Measurements from ENCODE around the gene SCO2. TPM values are rescaled to one million over a fixed set of nuclear protein-coding genes. Genes with fewer than 3 reads are reported as not detected.

Gene SCO2
- total and polyA plus RNA-seq, 2 of the 13 experiments (the other 11 are each of a cell fraction or from before 2014, with no cell fraction given) = 0.32 to 3.7 TPM

DNA sequence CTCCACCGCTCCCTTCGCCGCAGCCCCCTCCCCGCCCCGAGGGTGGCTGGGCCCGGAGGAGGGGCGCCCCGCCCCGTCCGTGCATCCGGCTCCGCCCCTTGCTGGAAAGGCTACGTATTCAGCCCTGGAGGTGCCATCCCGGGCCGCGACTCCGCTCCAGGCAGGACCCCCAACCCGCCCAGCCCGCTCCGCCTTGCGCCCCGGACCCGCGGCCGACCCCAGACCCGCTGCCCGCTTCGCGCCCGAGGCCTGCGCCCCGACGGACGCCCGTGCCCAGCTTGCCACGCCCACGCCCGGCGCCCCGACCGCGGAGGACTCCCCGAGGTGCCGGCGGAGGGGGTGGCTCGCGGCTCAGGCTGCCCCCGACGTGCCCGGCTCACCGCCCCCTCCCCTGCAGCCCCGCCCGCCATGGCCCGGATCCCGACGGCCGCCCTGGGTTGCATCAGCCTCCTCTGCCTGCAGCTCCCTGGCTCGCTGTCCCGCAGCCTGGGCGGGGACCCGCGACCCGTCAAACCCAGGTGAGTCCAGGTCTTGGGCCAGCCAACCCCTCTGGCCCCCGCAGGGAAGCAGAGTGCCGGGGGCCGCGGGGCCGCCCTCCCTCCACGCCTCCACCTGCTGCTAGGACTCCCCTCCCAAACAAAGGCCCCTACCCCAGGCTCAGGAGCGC is 43.8 kb downstream of the SCO2 start, which contains the start of gene ADM2 (continued):
- TF ChIP-seq, protein P1, sequence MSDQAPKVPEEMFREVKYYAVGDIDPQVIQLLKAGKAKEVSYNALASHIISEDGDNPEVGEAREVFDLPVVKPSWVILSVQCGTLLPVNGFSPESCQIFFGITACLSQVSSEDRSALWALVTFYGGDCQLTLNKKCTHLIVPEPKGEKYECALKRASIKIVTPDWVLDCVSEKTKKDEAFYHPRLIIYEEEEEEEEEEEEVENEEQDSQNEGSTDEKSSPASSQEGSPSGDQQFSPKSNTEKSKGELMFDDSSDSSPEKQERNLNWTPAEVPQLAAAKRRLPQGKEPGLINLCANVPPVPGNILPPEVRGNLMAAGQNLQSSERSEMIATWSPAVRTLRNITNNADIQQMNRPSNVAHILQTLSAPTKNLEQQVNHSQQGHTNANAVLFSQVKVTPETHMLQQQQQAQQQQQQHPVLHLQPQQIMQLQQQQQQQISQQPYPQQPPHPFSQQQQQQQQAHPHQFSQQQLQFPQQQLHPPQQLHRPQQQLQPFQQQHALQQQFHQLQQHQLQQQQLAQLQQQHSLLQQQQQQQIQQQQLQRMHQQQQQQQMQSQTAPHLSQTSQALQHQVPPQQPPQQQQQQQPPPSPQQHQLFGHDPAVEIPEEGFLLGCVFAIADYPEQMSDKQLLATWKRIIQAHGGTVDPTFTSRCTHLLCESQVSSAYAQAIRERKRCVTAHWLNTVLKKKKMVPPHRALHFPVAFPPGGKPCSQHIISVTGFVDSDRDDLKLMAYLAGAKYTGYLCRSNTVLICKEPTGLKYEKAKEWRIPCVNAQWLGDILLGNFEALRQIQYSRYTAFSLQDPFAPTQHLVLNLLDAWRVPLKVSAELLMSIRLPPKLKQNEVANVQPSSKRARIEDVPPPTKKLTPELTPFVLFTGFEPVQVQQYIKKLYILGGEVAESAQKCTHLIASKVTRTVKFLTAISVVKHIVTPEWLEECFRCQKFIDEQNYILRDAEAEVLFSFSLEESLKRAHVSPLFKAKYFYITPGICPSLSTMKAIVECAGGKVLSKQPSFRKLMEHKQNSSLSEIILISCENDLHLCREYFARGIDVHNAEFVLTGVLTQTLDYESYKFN (CRISPR knock-in tag; conservative IDR thresholded peaks at IDR 0.05) = no peak
- TF ChIP-seq, protein P2, sequence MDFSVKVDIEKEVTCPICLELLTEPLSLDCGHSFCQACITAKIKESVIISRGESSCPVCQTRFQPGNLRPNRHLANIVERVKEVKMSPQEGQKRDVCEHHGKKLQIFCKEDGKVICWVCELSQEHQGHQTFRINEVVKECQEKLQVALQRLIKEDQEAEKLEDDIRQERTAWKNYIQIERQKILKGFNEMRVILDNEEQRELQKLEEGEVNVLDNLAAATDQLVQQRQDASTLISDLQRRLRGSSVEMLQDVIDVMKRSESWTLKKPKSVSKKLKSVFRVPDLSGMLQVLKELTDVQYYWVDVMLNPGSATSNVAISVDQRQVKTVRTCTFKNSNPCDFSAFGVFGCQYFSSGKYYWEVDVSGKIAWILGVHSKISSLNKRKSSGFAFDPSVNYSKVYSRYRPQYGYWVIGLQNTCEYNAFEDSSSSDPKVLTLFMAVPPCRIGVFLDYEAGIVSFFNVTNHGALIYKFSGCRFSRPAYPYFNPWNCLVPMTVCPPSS (IDR thresholded peaks at IDR 0.05) = no peak
- TF ChIP-seq, protein P3, sequence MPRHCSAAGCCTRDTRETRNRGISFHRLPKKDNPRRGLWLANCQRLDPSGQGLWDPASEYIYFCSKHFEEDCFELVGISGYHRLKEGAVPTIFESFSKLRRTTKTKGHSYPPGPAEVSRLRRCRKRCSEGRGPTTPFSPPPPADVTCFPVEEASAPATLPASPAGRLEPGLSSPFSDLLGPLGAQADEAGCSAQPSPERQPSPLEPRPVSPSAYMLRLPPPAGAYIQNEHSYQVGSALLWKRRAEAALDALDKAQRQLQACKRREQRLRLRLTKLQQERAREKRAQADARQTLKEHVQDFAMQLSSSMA (CRISPR knock-in tag; IDR thresholded peaks at IDR 0.05) = 0 out of 2 replicates have a peak, but pooled peaks have one; percentile 10
- TF ChIP-seq, protein P4, sequence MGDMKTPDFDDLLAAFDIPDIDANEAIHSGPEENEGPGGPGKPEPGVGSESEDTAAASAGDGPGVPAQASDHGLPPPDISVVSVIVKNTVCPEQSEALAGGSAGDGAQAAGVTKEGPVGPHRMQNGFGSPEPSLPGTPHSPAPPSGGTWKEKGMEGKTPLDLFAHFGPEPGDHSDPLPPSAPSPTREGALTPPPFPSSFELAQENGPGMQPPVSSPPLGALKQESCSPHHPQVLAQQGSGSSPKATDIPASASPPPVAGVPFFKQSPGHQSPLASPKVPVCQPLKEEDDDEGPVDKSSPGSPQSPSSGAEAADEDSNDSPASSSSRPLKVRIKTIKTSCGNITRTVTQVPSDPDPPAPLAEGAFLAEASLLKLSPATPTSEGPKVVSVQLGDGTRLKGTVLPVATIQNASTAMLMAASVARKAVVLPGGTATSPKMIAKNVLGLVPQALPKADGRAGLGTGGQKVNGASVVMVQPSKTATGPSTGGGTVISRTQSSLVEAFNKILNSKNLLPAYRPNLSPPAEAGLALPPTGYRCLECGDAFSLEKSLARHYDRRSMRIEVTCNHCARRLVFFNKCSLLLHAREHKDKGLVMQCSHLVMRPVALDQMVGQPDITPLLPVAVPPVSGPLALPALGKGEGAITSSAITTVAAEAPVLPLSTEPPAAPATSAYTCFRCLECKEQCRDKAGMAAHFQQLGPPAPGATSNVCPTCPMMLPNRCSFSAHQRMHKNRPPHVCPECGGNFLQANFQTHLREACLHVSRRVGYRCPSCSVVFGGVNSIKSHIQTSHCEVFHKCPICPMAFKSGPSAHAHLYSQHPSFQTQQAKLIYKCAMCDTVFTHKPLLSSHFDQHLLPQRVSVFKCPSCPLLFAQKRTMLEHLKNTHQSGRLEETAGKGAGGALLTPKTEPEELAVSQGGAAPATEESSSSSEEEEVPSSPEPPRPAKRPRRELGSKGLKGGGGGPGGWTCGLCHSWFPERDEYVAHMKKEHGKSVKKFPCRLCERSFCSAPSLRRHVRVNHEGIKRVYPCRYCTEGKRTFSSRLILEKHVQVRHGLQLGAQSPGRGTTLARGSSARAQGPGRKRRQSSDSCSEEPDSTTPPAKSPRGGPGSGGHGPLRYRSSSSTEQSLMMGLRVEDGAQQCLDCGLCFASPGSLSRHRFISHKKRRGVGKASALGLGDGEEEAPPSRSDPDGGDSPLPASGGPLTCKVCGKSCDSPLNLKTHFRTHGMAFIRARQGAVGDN (CRISPR knock-in tag; IDR thresholded peaks at IDR 0.05) = peak; percentile 3
- 0 out of 2 replicates have a peak, but pooled peaks have one; percentile 25 for TF ChIP-seq HDAC1 (CRISPR knock-in tag; IDR thresholded peaks at IDR 0.05)
- TF ChIP-seq, protein P5, sequence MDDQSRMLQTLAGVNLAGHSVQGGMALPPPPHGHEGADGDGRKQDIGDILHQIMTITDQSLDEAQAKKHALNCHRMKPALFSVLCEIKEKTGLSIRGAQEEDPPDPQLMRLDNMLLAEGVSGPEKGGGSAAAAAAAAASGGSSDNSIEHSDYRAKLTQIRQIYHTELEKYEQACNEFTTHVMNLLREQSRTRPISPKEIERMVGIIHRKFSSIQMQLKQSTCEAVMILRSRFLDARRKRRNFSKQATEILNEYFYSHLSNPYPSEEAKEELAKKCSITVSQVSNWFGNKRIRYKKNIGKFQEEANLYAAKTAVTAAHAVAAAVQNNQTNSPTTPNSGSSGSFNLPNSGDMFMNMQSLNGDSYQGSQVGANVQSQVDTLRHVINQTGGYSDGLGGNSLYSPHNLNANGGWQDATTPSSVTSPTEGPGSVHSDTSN (CRISPR knock-in tag; IDR thresholded peaks at IDR 0.05; ENCODE audit: borderline replicate concordance) = no peak
- TF ChIP-seq CENPX (CRISPR knock-in tag; IDR thresholded peaks at IDR 0.05) = no peak
- TF ChIP-seq KLF6 (CRISPR knock-in tag; IDR thresholded peaks at IDR 0.05) = no peak
- TF ChIP-seq, protein P6, sequence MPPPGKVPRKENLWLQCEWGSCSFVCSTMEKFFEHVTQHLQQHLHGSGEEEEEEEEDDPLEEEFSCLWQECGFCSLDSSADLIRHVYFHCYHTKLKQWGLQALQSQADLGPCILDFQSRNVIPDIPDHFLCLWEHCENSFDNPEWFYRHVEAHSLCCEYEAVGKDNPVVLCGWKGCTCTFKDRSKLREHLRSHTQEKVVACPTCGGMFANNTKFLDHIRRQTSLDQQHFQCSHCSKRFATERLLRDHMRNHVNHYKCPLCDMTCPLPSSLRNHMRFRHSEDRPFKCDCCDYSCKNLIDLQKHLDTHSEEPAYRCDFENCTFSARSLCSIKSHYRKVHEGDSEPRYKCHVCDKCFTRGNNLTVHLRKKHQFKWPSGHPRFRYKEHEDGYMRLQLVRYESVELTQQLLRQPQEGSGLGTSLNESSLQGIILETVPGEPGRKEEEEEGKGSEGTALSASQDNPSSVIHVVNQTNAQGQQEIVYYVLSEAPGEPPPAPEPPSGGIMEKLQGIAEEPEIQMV (CRISPR knock-in tag; IDR thresholded peaks at IDR 0.05; ENCODE audit: low read depth) = 0 out of 2 replicates have a peak, but pooled peaks have one; percentile 25
- TF ChIP-seq HHEX (CRISPR knock-in tag; IDR thresholded peaks at IDR 0.05) = no peak
- TF ChIP-seq SP4 (CRISPR knock-in tag; IDR thresholded peaks at IDR 0.05) = peak; percentile 57; the same call in 1 of the 2 replicates
- no peak for TF ChIP-seq ZNF879 (CRISPR knock-in tag; IDR thresholded peaks at IDR 0.05)
- no peak for TF ChIP-seq ZNF382 (CRISPR knock-in tag; IDR thresholded peaks at IDR 0.05; ENCODE audit: borderline replicate concordance)
- TF ChIP-seq, protein P7, sequence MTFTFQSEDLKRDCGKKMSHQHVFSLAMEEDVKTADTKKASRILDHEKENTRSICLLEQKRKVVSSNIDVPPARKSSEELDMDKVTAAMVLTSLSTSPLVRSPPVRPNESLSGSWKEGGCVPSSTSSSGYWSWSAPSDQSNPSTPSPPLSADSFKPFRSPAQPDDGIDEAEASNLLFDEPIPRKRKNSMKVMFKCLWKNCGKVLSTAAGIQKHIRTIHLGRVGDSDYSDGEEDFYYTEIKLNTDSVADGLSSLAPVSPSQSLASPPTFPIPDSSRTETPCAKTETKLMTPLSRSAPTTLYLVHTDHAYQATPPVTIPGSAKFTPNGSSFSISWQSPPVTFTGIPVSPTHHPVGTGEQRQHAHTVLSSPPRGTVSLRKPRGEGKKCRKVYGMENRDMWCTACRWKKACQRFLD (CRISPR knock-in tag; IDR thresholded peaks at IDR 0.05; ENCODE audit: borderline replicate concordance) = no peak

Measured in HepG2 (cell line).